Activated T-helper 1 cell treated with Interleukin-2 at 50 U/mL for 16 hours (primary cell): ENCODE results near the gene SDK1.
"Not testable (repeated sequence)": the region's sequence is repeated elsewhere in the genome, so short reads cannot be mapped to it uniquely, and the experiment has no call there.

Experiments used
- DNase-seq: peaks from one replicate; pipeline ENCODE4 v3.0.0-alpha.2; 2020; ENCODE audit warnings: low read depth

SDK1 gene

GRCh38 chr7:4226524-4226882 is 925.5 kb downstream of the SDK1 start:
- DNase-seq, result no peak

GRCh38 chr7:4227105-4228010 is 926.3 kb downstream of the SDK1 start:
- no peak for DNase-seq

- DNase-seq, result no peak
Measured at GRCh38 chr7:4230352-4230751, 929.3 kb downstream of the SDK1 start.

GRCh38 chr7:4233146-4233545 is 932.1 kb downstream of the SDK1 start:
- DNase-seq, result no peak

- DNase-seq, result no peak
Measured at GRCh38 chr7:4233621-4234497, 932.8 kb downstream of the SDK1 start.

GRCh38 chr7:4234498-4234855 is 933.4 kb downstream of the SDK1 start:
- DNase-seq, result no peak

- DNase-seq, result no peak
Measured at GRCh38 chr7:4234886-4235285, 933.8 kb downstream of the SDK1 start.

- no peak for DNase-seq
Measured at GRCh38 chr7:4235596-4235995, 934.5 kb downstream of the SDK1 start.

GRCh38 chr7:4236389-4236788 is 935.3 kb downstream of the SDK1 start:
- DNase-seq, result no peak

- not testable (repeated sequence) for DNase-seq
Measured at GRCh38 chr7:4236873-4237272, 935.8 kb downstream of the SDK1 start.

- DNase-seq, result no peak
Measured at GRCh38 chr7:4237296-4238235, 936.5 kb downstream of the SDK1 start.

GRCh38 chr7:4238861-4239260 is 937.8 kb downstream of the SDK1 start:
- no peak for DNase-seq

GRCh38 chr7:4240042-4240441 is 939.0 kb downstream of the SDK1 start:
- DNase-seq, result no peak

- DNase-seq, result no peak
Measured at GRCh38 chr7:4240520-4241303, 939.7 kb downstream of the SDK1 start.

- no peak for DNase-seq
Measured at GRCh38 chr7:4241304-4241612, 940.2 kb downstream of the SDK1 start.

GRCh38 chr7:4241791-4242190 is 940.7 kb downstream of the SDK1 start:
- DNase-seq, result no peak

GRCh38 chr7:4242706-4243105 is 941.7 kb downstream of the SDK1 start:
- DNase-seq, result no peak

GRCh38 chr7:4244041-4244440 is 943.0 kb downstream of the SDK1 start:
- no peak for DNase-seq

- DNase-seq, result no peak
Measured at GRCh38 chr7:4244635-4245034, 943.6 kb downstream of the SDK1 start.

GRCh38 chr7:4245135-4245865 is 944.2 kb downstream of the SDK1 start:
- DNase-seq, result no peak
